Measurements from ENCODE around the gene ZNF668.

ZNF668 gene

GRCh38 chr16:31084584-31085302, 10.7 kb upstream of the ZNF668 start:
- H3K9ac ChIP-seq (ENCODE audit: low read depth, low read length): no peak overlapping the region

DNA sequence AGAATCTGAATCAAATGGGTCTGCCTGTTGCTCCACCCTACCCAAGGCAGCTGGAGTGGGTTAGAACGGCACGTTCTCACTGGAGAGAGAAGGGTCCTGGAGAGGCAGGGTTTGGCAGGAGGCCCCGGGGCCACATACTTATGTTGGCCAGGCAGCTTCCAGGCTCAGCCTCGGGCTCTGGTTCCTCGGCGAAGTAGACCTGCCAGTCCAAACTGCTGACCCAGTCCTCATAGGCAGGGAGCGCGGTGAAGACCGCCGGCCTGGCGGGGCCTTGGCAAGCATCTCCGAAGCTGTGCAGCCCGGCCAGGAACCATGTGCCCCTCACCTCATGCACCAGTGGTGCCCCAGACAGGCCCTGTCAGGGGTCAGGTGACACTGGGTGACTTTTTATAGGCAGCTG, 9.9 kb upstream of the ZNF668 start:
- no peak overlapping the region for H3K4me2 ChIP-seq (ENCODE audit: low read length)
- peaks cover 17% of the 10 kb centered on the region for H3K4me1 ChIP-seq (ENCODE audit: control insufficient read depth, insufficient read depth, low read length)
- H3K27me3 ChIP-seq (ENCODE audit: control insufficient read depth, insufficient read depth, low read length): no peaks in the 10 kb centered on the region
- H3K36me3 ChIP-seq (ENCODE audit: insufficient read depth, low read length): peaks cover 56% of the 10 kb centered on the region
- H3K9me3 ChIP-seq (replicated peaks; ENCODE audit: low read length): no peaks in the 10 kb centered on the region
- no peak overlapping the region for H3K9ac ChIP-seq (ENCODE audit: low read depth, low read length)
- no peak overlapping the region for H3K4me3 ChIP-seq (ENCODE audit: low read length)

More at GRCh38 chr16:31084584-31085302, 10.7 kb upstream of the ZNF668 start:
- no peaks in the 10 kb centered on the region for H3K27me3 ChIP-seq (ENCODE audit: control insufficient read depth, insufficient read depth, low read length)
- H3K4me3 ChIP-seq (ENCODE audit: low read length): no peak overlapping the region
- H3K4me1 ChIP-seq (ENCODE audit: control insufficient read depth, insufficient read depth, low read length): peaks cover 17% of the 10 kb centered on the region
- no peaks in the 10 kb centered on the region for H3K9me3 ChIP-seq (replicated peaks; ENCODE audit: low read length)
- H3K4me2 ChIP-seq (ENCODE audit: low read length): no peak overlapping the region
- peaks cover 56% of the 10 kb centered on the region for H3K36me3 ChIP-seq (ENCODE audit: insufficient read depth, low read length)

DNA sequence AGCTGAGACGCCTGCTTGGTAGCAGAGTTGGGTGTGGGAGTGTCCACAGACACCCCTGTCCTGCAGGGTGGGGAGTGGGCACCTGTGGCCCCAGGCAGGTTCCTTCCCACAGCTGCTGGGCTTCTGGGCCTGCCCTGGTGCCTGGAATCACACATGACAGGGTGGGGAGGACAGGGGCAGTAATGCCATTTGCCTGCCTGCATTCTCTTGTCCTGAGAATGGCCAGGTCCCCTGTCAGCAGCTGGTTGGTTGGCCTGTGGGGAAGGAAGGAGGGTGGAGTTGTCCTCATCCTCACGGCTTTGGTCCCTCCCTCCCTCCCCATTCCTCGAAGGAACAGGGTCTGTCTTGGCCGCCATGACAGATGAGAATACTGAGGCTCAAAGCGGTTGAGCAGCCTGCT, 9.5 kb upstream of the ZNF668 start:
- no peak overlapping the region for H3K4me3 ChIP-seq (ENCODE audit: low read length)
- peaks cover 56% of the 10 kb centered on the region for H3K36me3 ChIP-seq (ENCODE audit: insufficient read depth, low read length)
- no peaks in the 10 kb centered on the region for H3K27me3 ChIP-seq (ENCODE audit: control insufficient read depth, insufficient read depth, low read length)
- no peak overlapping the region for H3K9ac ChIP-seq (ENCODE audit: low read depth, low read length)
- H3K9me3 ChIP-seq (replicated peaks; ENCODE audit: low read length): no peaks in the 10 kb centered on the region
- H3K4me1 ChIP-seq (ENCODE audit: control insufficient read depth, insufficient read depth, low read length): peaks cover 17% of the 10 kb centered on the region
- H3K4me2 ChIP-seq (ENCODE audit: low read length): no peak overlapping the region

DNA sequence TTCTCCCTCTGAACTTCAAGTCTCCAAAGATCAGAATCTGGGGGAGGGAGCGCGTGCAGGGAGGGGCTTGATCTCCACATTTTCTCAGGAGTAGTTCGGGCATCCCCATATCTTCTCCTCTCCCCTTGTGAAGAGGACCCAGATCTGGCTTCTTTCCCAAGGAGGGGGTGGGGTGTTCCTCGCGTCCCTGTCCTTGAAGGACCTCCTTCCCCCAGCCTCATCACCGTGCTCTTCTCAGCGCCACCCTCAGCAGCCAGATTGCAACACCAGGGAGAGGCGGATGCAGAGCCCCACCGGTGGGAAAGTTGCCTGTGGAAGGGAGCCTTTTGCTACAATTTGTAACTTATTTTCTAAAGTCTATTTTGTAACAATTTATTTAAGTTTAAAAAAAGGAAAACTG, 9.0 kb upstream of the ZNF668 start:
- H3K4me1 ChIP-seq (ENCODE audit: control insufficient read depth, insufficient read depth, low read length): peaks cover 17% of the 10 kb centered on the region
- no peak overlapping the region for H3K4me3 ChIP-seq (ENCODE audit: low read length)
- H3K27me3 ChIP-seq (ENCODE audit: control insufficient read depth, insufficient read depth, low read length): no peaks in the 10 kb centered on the region
- H3K9me3 ChIP-seq (replicated peaks; ENCODE audit: low read length): no peaks in the 10 kb centered on the region
- no peak overlapping the region for H3K4me2 ChIP-seq (ENCODE audit: low read length)
- peaks cover 58% of the 10 kb centered on the region for H3K36me3 ChIP-seq (ENCODE audit: insufficient read depth, low read length)
- no peak overlapping the region for H3K9ac ChIP-seq (ENCODE audit: low read depth, low read length)

GRCh38 chr16:31082368-31083045, 8.5 kb upstream of the ZNF668 start:
- no peaks in the 10 kb centered on the region for H3K27me3 ChIP-seq (ENCODE audit: control insufficient read depth, insufficient read depth, low read length)
- H3K36me3 ChIP-seq (ENCODE audit: insufficient read depth, low read length): peaks cover 60% of the 10 kb centered on the region
- H3K4me1 ChIP-seq (ENCODE audit: control insufficient read depth, insufficient read depth, low read length): peaks cover 17% of the 10 kb centered on the region
- no peak overlapping the region for H3K4me3 ChIP-seq (ENCODE audit: low read length)
- H3K9ac ChIP-seq (ENCODE audit: low read depth, low read length): no peak overlapping the region
- no peak overlapping the region for H3K4me2 ChIP-seq (ENCODE audit: low read length)
- H3K9me3 ChIP-seq (replicated peaks; ENCODE audit: low read length): no peaks in the 10 kb centered on the region

GRCh38 chr16:31081428-31082351, 7.7 kb upstream of the ZNF668 start:
- no peak overlapping the region for H3K4me2 ChIP-seq (ENCODE audit: low read length)
- H3K9me3 ChIP-seq (replicated peaks; ENCODE audit: low read length): no peaks in the 10 kb centered on the region
- no peaks in the 10 kb centered on the region for H3K27me3 ChIP-seq (ENCODE audit: control insufficient read depth, insufficient read depth, low read length)
- no peak overlapping the region for H3K4me3 ChIP-seq (ENCODE audit: low read length)
- no peak overlapping the region for H3K9ac ChIP-seq (ENCODE audit: low read depth, low read length)
- peaks cover 62% of the 10 kb centered on the region for H3K36me3 ChIP-seq (ENCODE audit: insufficient read depth, low read length)
- peaks cover 17% of the 10 kb centered on the region for H3K4me1 ChIP-seq (ENCODE audit: control insufficient read depth, insufficient read depth, low read length)

DNA sequence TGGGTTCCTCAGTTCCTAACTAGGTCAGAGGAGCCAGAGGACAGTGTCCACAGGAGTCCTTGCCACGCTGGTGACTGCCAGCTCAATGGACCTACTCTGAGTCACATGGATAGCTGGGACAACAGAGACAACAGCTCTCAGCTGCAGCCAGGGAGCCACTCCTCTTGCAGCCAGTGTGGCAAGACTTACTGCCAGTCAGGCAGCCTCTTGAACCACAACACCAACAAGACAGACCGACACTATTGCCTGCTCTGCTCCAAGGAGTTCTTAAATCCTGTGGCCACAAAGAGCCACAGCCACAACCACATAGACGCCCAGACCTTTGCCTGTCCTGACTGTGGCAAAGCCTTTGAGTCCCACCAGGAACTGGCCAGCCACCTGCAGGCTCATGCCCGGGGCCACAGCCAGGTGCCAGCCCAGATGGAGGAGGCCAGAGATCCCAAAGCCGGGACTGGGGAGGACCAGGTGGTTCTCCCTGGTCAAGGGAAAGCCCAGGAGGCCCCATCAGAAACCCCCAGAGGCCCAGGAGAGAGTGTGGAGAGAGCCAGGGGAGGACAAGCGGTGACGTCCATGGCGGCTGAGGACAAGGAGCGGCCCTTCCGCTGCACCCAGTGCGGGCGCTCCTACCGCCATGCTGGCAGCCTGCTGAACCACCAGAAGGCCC, 6.8 kb upstream of the ZNF668 start:
- H3K4me2 ChIP-seq (ENCODE audit: low read length): no peak overlapping the region

GRCh38 chr16:31080035-31080629, 6.1 kb upstream of the ZNF668 start:
- Histone ChIP-seq H3K36me3 (ENCODE audit: insufficient read depth, low read length) (peaks cover 65% of the 10 kb centered on the region), H3K9ac (ENCODE audit: low read depth, low read length) (no peak overlapping the region), H3K4me2 (ENCODE audit: low read length) (no peak overlapping the region), H3K4me3 (ENCODE audit: low read length) (no peak overlapping the region), H3K4me1 (ENCODE audit: control insufficient read depth, insufficient read depth, low read length) (peaks cover 5% of the 10 kb centered on the region), H3K27me3 (ENCODE audit: control insufficient read depth, insufficient read depth, low read length) (no peaks in the 10 kb centered on the region), H3K9me3 (replicated peaks; ENCODE audit: low read length) (no peaks in the 10 kb centered on the region)

More for the DNA sequence above, 6.8 kb upstream of the ZNF668 start:
- H3K27me3 ChIP-seq (ENCODE audit: control insufficient read depth, insufficient read depth, low read length): no peaks in the 10 kb centered on the region
- peaks cover 13% of the 10 kb centered on the region for H3K4me1 ChIP-seq (ENCODE audit: control insufficient read depth, insufficient read depth, low read length)
- H3K4me3 ChIP-seq (ENCODE audit: low read length): no peak overlapping the region
- no peaks in the 10 kb centered on the region for H3K9me3 ChIP-seq (replicated peaks; ENCODE audit: low read length)
- H3K9ac ChIP-seq (ENCODE audit: low read depth, low read length): no peak overlapping the region
- peaks cover 65% of the 10 kb centered on the region for H3K36me3 ChIP-seq (ENCODE audit: insufficient read depth, low read length)

- Histone ChIP-seq H3K36me3 (ENCODE audit: insufficient read depth, low read length) (peaks cover 63% of the 10 kb centered on the region), H3K9ac (ENCODE audit: low read depth, low read length) (no peak overlapping the region)
Measured at GRCh38 chr16:31079342-31079944, 5.4 kb upstream of the ZNF668 start.

DNA sequence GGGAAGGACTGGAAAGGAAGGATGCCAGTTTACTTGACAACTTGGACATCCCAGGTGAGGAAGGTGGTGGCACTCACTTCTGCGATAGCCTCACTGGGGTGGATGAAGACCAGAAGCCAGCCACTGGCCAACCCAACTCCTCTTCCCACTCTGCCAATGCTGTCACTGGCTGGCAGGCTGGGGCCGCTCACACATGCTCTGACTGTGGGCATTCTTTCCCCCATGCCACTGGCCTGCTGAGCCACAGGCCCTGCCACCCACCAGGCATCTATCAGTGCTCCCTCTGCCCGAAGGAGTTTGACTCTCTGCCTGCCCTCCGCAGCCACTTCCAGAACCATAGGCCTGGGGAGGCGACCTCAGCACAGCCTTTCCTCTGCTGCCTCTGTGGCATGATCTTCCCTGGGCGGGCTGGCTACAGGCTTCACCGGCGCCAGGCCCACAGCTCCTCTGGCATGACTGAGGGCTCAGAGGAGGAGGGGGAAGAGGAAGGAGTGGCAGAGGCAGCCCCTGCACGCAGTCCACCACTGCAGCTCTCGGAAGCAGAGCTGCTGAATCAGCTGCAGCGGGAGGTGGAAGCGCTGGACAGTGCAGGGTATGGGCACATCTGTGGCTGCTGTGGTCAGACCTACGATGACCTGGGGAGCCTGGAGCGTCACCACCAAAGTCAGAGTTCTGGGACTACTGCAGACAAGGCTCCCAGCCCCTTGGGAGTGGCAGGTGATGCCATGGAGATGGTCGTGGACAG, 4.7 kb upstream of the ZNF668 start:
- Histone ChIP-seq H3K4me1 (ENCODE audit: control insufficient read depth, insufficient read depth, low read length) (peaks cover 7% of the 10 kb centered on the region), H3K9me3 (replicated peaks; ENCODE audit: low read length) (no peaks in the 10 kb centered on the region), H3K36me3 (ENCODE audit: insufficient read depth, low read length) (peaks cover 56% of the 10 kb centered on the region), H3K9ac (ENCODE audit: low read depth, low read length) (no peak overlapping the region), H3K4me2 (ENCODE audit: low read length) (no peak overlapping the region), H3K4me3 (ENCODE audit: low read length) (no peak overlapping the region), H3K27me3 (ENCODE audit: control insufficient read depth, insufficient read depth, low read length) (no peaks in the 10 kb centered on the region)

More at GRCh38 chr16:31079342-31079944, 5.4 kb upstream of the ZNF668 start:
- Histone ChIP-seq H3K4me2 (ENCODE audit: low read length) (no peak overlapping the region), H3K27me3 (ENCODE audit: control insufficient read depth, insufficient read depth, low read length) (no peaks in the 10 kb centered on the region), H3K9me3 (replicated peaks; ENCODE audit: low read length) (no peaks in the 10 kb centered on the region), H3K4me1 (ENCODE audit: control insufficient read depth, insufficient read depth, low read length) (peaks cover 7% of the 10 kb centered on the region), H3K4me3 (ENCODE audit: low read length) (no peak overlapping the region)

All from skeletal muscle satellite cell (primary cell).